ENCODE results near the gene RDH11.

The RDH11 gene

GRCh38 chr14:67695394-67695949, at the start of gene RDH11:
Gene RDH11, minus strand, starts transcription at chr14:67695764. Its CDS starts 61 bp downstream, at chr14:67695703.
- TF ChIP-seq, protein P1, sequence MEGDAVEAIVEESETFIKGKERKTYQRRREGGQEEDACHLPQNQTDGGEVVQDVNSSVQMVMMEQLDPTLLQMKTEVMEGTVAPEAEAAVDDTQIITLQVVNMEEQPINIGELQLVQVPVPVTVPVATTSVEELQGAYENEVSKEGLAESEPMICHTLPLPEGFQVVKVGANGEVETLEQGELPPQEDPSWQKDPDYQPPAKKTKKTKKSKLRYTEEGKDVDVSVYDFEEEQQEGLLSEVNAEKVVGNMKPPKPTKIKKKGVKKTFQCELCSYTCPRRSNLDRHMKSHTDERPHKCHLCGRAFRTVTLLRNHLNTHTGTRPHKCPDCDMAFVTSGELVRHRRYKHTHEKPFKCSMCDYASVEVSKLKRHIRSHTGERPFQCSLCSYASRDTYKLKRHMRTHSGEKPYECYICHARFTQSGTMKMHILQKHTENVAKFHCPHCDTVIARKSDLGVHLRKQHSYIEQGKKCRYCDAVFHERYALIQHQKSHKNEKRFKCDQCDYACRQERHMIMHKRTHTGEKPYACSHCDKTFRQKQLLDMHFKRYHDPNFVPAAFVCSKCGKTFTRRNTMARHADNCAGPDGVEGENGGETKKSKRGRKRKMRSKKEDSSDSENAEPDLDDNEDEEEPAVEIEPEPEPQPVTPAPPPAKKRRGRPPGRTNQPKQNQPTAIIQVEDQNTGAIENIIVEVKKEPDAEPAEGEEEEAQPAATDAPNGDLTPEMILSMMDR (IDR thresholded peaks at IDR 0.05): no peak
- peak; percentile 89 for DNase-seq (ENCODE audit: low spot score)
- H3K27ac ChIP-seq: peak within 1 kb of the TSS; percentile 70 to 81
- peak within 1 kb of the TSS; percentile 93 for H3K4me3 ChIP-seq

DNA sequence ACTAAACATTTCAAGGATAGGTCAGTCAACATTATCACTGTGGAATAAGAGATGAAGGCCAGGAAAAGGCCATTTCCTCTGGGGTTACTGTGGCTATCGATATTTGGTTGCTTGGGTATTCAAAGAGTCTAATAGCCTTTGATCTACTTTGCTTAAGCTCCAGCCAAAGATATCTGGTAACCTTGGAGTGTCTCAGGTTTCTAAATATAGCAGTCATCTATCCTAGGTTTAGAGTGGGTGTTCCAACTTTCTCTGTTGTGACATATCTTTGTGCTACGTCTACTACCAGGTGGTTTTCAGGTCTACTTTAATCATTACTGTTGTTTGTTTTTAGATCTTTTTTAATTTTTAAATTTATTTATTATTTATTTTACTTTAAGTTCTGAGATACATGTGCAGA, 48.5 kb upstream of the RDH11 start:
- H3K27ac ChIP-seq: no peak overlapping the region
- TF ChIP-seq, protein P1 (IDR thresholded peaks at IDR 0.05): no peak

GRCh38 chr14:67738740-67739504, 43.4 kb upstream of the RDH11 start:
- Histone ChIP-seq H3K27ac (peak overlapping the region in 1 of 2 donors; percentile 1), H3K4me3 (no peak overlapping the region)
- TF ChIP-seq, protein P1 (IDR thresholded peaks at IDR 0.05): no peak
- DNase-seq (ENCODE audit: low spot score): peak; percentile 84

More for the DNA sequence above, 48.5 kb upstream of the RDH11 start:
- no peak for DNase-seq (ENCODE audit: low spot score)
- H3K4me3 ChIP-seq: no peak overlapping the region

GRCh38 chr14:67736771-67737170, 41.2 kb upstream of the RDH11 start:
- TF ChIP-seq, protein P1 (IDR thresholded peaks at IDR 0.05): no peak
- H3K4me3 ChIP-seq: no peak overlapping the region
- no peak for DNase-seq (ENCODE audit: low spot score)
- H3K27ac ChIP-seq: no peak overlapping the region

DNA sequence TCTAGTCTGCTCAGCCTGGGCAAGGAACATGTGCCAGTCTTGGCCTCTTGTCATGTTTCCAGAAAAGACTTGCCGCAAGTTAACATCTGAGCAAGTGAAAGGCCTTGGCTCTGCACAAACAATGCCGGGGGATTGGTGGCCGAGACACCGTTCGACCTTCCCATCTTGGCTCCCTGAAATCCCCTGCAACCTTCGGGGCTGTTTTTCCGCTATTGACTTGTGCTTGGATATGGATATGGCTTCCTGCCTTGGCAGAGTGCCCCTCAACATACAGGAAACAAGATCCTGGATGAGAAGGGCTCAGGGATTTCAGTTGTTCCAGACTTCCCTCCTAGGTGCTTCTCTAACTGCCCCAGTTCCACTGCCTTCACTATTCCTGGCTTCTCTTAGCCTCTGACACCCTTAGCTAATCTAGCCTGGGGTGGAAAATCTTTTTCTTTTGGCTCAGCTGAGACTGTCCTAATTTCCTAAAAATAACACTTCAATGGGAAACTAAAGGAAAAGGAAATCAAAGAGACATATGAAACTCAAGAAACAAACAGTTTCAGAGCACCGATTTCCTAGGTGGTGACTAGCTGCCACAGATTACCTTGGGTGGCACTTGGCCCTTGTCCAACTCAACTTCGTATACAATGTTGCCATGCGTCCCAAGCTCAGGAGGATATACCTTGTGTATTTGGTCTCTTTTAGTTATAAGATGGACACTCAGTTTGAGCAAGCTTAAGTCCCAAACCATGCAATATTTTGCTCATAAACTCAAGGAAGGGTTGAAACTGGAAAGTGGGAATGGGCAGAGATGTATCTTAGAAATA, 40.0 kb upstream of the RDH11 start:
- Histone ChIP-seq H3K27ac (no peak overlapping the region), H3K4me3 (no peak overlapping the region)
- no peak for DNase-seq (ENCODE audit: low spot score)
- TF ChIP-seq, protein P1 (IDR thresholded peaks at IDR 0.05): no peak

GRCh38 chr14:67734675-67735074, 39.1 kb upstream of the RDH11 start:
- H3K27ac ChIP-seq: no peak overlapping the region
- TF ChIP-seq, protein P1 (IDR thresholded peaks at IDR 0.05): no peak
- no peak overlapping the region for H3K4me3 ChIP-seq
- no peak for DNase-seq (ENCODE audit: low spot score)

Data from coronary artery (tissue), 2 donors.